ENCODE measurements around the gene AGPAT2.

Gene AGPAT2

DNA sequence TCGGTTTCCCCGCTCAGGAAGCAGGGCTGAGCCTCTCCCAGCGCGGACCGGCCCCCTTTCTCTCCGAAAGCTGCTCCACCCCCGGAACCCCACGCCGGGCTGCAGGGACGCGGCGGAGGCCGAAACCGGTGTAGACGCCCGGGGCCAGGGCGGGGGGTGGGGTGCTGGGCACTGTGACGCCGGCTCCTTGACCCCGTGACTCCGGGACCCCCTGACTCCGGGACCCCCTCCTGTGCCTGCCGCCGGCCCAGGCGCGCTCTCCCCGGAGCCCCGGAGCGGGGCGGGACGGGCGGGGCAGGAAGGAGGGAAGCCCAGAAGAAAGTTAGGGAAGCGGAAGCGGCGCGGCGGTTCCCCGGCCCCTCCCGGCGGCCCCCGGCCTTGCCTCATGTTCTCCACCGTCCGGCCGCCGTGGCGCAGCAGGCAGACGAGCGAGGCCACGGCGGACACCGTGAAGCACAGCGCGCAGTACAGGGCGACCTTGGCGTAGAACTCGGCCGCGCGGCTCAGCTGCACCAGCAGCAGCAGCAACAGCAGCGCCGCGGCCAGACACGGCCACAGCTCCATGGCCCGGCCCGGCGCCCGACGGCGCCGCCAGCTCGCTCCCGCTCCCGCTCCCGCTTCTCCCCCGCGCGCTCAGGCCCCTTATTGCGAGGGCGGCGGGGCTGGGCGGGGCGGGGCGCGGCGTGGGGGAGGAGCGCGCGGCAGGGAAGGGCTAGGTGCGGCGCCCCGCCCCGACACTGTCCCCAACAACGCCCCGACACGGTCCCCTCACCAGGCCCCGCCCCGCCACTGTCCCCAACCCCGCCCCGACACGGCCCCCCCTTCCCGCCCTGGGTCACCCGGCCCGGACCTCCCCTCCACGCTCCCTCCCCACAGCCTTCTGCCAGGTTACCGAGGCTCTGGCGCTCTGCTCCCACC lies at the start of gene AGPAT2:
TSS of gene AGPAT2 (minus strand) at position 664 of the 918 bp plus-strand sequence. CDS start at position 564, 100 bp downstream.
- peak; percentile 84 for DNase-seq (ENCODE audit: low spot score)

DNA sequence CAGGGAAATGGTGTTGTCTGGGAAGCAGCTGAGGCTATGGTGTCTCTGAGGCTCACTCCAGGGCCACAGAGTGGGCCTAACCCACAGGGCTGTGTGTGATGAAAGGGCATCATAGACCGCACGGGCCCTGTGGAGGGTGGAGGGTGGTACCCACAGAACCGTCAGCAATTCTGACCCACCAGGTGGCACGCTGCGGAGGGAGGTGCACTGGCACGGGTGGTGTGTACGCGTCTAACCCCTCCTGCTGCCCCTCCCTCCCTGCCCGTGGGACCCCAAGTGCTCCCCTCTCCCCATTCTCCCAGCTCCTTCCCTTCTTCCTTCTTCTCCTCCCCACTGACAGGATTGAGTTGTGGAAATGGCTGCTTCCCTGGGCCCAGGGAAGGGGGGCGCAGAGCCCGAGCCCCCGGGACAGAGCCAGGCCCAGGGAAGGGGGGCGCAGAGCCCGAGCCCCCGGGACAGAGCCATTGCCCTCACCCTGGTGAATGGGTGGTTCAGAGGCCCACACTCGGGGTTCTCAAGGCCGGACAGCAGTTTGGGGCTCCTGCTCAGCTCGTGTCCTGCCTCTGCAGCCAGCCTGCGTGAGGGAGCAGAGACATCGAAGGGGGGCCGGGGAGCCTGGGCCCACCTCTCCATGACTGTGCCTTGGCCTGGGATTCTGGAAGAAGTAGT lies 48.7 kb upstream of the AGPAT2 start:
- DNase-seq (ENCODE audit: low spot score) = no peak

DNA sequence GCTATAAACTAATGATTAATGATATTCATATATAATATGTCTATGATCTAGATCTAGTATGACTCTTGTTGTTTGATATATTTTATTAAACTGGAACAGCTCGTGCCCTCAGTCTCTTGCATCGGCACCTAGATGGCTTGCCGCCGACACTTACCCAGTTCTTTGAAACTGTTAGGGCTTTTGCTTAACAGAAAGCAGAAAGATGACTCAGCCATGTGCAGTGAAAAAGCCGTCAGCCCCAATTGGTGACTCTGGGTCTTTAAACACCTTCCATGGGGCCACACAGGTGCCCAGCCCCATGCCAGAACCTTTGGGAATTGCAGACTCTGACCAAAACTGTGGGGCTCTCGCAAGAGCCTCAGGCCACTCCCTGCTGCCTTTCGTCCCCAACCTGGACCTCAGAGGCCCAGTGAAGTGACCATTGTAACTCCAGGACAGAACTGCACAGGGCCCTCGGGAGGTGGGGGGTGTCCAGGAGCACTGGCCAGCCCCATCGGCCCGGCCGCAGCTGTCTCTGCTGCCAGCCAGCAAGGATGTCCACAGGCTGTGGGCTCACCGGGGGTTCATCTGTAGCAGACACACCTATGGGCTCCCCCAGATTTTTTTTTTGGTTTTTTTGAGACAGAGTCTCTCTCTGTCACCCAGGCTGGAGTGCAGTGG lies 47.7 kb upstream of the AGPAT2 start:
- DNase-seq (ENCODE audit: low spot score) = no peak

DNA sequence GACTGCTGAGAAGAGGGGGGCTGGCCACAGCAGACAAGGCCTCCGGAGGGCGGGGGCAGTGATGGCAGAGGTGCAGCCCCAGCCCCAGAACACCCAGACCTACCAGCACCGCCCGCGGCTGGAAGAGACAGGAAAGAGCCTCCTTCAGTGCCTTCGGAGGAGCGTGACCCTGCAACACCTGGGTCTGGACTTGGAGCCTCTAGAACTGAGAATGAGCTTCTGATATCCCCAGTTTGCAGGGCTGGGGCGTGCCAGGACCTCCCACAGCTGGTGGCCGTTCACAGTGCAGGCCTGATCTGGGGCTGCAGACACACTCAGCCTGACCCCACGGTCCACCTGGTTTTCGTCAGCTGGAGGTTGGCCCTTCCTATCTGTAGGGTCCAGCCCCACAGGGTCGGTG lies 46.4 kb upstream of the AGPAT2 start:
- no peak for DNase-seq (ENCODE audit: low spot score)

DNA sequence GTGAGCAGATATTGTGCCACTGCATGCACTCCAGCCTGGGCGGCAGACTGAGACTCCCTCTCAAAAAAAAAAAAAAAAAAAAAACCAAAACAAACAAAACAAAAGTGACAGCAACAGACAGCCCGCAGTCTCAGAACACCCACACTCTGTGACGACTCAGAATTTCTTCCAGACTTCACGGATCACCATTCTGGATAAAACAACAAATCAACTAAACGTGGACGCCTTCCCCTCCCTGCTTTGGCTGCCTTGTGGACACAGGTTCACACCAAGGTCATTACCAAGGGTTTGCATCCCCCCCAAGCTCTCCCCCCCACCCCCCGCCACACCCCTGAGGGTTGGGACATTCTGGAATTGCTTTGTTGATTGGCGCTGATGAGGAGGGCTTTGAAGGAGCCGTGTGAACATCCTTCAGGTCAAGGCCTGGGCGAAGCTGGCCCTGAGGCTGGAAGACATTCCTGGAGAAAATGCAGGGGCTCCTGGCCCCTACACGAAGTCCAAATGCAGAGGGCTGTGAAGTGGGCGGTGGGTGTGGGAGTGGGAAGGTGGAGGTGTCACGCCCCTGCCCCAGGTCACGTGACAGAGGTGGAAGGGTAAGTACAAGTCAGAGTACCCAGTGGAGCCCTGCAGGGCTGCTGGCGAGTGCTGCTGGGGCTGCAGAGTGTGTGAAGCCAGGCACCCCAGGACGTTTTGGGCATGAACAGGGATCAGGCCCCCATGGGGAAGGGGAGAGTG lies 45.4 kb upstream of the AGPAT2 start:
- DNase-seq (ENCODE audit: low spot score) = no peak

DNA sequence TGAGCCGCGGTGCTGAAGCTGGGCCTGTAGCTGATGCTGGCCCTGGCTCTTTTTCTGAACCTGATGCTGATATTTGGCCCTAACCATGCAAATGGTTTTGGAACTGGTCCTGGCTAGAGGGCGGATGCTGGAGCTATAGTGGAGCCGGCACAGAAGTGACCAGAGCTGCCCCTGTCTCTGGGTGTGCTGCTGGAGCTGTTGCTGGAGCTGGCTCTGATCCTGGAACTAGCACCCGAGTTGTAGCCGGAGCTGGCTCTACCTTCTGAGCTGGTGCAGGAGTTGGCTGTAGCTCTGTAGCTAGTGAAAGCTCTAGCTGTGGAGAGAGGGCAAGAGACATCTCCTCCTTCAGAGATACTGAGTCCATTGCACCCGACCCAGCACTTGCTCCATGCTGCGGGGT lies 42.7 kb upstream of the AGPAT2 start:
- DNase-seq (ENCODE audit: low spot score) = no peak

DNA sequence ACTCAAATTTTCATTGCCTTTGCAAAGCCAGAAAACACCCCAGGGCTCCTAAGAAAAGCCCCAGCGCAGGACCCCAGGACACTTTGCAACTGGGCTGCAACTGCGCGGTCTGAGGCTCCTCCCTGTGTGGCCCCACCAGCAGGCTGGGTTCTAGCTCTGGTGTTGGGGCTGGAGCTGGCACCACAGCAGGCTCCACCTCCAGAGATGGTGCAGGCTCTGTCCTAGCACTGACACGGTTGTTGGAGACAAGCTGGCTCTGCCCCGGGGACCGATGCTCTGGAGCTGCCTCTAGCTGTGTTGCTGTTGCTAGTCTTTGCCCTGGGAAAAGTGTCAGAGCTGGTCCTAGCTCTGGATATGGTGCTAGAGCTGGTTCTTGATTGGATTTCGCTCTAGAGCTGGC lies 41.9 kb upstream of the AGPAT2 start:
- no peak for DNase-seq (ENCODE audit: low spot score)

DNA sequence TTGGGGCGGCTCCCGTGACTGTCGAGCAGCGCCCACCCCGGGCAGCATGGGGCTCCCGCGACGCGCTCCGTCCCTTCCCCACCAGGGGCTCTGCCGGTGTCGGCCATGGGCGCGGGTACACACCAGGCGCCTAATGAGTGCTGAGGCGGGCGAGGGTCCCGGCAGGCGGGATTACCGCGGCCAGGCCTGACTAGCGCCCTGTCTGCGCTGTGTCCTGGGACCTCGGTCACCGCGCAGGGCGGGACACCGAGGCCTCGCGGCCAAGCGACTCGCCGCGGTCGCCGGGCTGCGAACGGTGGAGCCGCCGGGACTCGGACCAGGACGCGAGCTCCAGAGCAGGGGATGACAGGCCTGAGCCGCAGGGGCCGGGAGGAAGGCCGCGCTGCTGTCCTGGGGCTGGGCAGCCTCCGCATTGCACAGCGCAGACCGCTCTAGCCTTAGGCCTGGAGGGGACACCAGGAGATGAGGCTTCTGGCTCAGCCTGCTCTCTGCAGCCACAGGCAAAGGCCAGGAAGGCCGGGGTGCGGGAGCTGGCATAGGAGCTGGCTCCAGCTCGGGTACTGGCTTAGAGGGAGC lies 41.4 kb upstream of the AGPAT2 start:
- no peak for DNase-seq (ENCODE audit: low spot score)

DNA sequence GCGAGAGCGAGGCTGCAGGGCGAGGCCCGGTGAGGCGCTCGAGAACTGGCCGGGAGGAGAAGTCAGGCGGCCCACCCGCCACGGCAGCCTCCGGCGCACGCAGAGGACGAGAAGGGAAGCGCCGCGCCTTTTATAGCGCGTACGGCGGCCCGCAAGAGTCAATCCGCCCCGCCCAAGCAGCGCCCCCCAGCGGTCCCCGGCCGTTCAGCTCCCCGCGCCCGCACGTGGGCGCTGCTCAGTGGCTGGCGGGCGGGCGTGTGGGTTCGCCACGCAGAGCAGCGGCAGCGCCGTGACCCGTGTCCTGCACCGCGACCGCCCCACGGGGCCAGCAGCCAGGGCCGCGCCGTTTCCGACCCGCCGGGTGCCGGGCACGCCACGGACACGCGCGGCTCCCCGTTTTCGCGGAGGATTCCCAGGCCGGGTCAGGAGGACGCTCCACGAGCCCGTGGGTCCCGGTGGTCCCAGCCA lies 40.9 kb upstream of the AGPAT2 start:
- peak; percentile 90 for DNase-seq (ENCODE audit: low spot score)

DNA sequence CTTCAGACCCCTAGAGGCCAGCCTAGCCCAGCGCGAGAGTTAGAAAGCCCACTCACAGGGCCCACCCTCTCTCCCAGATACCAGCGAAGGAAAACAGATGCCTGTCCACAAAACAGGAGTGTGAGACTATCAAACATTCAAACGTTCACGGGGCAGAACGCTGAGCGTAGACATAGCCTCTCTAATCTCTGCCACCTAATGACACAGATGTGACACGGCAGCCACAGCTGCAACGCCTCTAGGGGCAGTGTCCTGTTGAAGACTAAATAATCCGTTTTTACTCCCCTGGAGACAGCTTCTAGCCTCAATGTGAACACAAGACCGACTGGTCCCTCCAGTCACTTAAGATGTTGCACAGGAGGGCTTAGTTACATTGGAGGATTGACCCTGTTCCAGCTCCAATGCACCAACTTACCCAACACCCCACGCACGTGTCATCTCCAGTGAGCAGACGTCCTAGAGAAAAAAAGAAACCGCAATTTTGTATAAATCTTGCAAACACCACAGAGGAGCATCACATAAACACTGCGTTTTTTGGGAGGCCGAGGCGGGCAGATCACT lies 39.5 kb upstream of the AGPAT2 start:
- no peak for DNase-seq (ENCODE audit: low spot score)

DNA sequence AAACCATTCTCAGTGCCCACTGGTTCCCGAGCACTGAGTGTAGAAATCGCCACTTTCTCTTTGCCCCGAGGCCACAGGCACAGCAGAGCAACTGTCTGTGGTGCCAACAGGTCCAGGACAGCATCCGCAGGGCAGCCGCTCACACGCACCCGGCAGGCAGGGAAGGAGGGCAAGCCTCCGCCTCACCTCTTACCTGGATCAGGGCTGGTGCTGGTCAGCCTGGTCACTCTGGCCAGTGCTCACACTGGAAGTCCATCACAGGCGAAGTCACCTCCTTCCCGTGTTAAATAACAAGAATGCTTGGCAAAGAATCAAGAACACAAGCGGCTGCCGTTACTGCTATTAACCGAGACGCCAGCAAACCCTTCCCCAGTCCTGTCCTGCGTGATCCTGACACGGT lies 38.9 kb upstream of the AGPAT2 start:
- DNase-seq (ENCODE audit: low spot score) = no peak

DNA sequence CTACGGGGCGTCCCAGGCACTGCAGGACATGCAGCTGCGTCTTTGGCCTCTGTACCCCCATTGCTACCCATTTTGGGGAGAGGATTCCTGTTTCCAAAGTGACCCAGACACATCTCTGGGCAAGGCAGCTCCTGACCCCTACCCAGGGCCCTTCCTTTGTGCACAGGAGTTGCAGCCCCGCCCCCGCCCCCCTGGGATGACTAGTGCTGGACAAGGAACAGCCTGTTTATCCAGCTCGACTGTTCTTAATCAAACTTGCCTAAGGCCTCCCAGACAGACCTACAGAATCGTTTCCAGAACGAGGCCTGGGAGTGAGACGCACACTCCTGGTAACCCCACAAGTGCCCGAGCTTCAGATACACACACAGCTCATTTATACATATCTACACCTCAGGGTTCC lies 38.4 kb upstream of the AGPAT2 start:
- DNase-seq (ENCODE audit: low spot score) = no peak

DNA sequence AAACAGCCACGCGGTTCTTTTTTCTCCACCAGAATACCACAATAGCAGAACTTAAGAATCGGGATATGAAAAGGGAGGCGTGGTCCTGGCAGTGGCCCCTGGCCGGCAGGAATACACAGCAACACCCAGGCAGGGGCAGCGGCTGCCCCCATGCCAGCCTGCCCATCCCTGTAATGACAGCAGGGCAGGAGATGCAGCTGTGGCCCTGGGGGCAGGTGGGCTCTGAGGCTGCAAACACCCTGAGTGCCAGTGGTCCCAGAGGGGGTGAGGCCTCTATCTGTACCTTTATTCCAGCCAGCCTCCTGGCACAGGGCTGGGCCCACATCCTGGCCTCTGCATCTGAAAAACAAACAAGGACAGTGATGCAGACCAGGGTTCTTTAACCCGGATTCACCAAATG lies 37.5 kb upstream of the AGPAT2 start:
- no peak for DNase-seq (ENCODE audit: low spot score)

DNA sequence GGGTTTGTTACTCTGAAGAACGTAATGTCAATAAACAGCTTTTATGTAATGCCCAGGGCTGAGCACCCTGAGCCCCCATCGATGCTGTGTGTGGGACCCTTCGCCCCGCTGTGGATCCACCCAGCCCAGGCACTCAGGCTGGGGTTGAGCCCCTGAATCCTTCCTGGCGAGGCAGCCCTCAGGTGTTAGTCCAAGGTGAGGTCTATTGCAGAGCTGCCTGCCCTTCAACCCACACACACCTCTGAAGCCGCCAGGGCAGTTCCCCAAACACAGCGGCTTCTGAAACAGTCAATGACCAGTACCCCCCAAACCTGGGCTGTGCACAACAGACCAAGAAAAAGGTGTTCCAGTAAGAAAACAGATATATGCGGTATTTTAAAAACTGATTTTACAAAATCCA lies 36.7 kb upstream of the AGPAT2 start:
- DNase-seq (ENCODE audit: low spot score) = no peak

DNA sequence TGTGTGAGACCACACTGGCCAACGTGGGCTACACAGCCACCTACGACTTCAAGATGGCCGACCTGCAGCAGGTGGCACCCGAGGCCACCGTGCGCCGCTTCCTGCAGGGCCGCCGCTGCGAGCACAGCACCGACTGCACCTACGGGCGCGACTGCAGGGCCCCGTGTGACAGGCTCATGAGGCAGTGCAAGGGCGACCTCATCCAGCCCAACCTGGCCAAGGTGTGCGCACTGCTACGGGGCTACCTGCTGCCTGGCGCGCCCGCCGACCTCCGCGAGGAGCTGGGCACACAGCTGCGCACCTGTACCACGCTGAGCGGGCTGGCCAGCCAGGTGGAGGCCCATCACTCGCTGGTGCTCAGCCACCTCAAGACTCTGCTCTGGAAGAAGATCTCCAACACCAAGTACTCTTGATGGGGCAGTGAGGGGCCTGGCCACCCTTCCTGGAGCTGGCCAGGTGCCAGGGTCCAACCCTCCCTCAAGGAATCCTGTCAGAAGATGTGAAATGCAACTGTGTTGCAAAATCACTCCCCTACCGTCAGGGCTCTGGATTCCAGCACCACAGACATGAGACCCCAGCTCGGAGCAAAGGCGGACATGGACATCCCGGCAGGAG lies 36.2 kb upstream of the AGPAT2 start:
- no peak for DNase-seq (ENCODE audit: low spot score)

DNA sequence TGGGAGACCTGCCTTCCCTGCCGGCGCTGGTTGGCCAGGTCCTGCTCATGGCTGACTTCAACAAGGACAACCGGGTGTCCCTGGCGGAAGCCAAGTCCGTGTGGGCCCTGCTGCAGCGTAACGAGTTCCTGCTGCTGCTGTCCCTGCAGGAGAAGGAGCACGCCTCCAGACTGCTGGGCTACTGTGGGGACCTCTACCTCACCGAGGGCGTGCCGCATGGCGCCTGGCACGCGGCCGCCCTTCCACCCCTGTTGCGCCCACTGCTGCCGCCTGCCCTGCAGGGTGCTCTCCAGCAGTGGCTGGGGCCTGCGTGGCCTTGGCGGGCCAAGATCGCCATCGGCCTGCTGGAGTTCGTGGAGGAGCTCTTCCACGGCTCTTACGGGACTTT lies 35.7 kb upstream of the AGPAT2 start:
- DNase-seq (ENCODE audit: low spot score) = no peak

DNA sequence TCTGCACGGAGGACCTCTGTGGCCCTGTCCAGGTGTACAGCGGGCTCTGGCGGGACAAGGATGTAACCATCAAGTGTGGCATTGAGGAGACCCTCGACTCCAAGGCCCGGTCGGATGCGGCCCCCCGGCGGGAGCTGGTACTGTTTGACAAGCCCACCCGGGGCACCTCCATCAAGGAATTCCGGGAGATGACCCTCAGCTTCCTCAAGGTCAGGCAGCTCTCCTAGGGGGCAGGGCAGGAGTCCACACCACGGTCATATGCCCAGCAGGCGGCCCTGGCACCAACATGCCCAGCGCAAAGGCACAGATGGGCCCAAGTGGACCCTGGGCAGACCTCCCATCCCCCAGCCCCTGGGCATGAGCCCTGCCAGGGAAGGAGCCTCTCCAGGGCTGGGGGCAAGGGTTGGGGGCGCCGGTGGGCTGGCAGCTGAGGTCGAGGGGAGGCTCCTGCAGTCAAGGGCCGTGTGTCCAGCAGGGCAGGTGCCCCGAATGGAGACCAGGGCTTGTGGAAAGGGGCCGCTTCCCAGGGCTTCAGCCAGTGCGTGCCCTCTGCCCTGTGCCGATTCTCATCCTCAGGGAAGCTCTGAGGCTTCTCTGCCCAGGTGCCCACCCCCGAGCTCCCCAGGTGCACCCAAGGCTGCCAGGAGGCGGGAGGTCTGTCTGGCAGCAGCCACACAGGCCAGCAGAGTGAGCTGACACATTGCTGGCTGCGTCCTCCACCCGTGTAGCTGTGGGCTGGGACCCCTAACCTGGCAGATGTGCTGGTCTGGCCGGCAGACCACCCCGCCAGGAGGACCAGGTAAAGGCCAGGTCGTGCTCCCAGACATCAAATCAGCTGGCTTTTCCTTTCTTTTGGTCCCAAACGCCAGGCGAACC lies 35.1 kb upstream of the AGPAT2 start:
- DNase-seq (ENCODE audit: low spot score) = no peak

DNA sequence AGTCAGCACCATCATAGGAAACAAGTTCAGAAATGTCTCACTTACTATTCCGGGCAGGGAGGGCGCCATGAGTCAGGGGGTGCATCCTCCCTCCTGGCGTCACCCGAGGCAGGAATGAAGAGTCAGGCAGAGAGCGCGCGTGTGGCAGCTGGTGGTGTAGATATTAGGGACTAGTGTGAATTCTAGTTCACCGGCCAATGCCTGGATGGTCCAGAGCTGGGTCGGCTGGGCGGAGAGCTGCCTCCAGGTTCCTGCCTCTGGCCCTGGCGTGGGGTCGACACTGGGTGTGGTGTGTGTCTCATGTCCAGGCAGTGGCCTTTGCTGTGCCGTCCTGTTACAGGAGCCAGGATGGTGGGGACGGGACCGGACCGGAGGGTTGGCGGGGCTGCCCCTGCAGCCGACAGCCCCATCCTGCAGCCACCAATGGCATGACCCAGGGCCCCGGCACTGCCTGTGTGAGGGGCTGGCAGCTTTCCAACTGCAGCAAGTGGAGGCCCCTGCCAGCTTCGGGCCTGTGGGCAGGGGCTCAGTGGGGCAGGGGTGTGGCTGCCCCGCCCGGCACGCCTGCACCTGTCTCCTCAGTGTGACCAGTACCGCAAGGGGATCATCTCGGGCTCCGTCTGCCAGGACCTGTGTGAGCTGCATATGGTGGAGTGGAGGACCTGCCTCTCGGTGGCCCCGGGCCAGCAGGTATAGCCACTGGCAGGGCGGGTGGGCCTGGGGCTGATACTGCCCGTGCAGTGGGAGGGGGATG lies 34.3 kb upstream of the AGPAT2 start:
- DNase-seq (ENCODE audit: low spot score) = no peak

DNA sequence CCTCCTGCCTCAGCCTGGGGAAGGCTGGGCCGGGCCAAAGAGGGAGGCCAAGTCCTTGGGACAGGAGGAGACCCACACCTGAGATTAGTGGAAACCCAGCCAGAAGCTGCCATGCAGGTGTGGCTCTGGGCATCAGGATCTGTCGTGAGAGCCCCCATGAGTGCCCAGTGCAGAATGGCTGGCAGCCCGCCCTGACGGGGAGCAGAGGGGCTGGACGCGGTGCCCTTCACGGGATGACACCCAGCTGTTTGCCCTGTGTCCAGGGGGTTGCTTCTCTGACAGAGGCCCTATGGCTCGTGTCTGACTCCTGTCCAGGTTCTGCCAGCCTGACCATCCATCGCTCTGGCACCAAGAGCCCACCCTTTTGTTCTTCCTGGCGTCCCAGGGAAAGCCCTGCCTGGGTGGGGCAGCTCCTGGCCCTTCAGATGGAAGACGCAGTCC lies 33.7 kb upstream of the AGPAT2 start:
- no peak for DNase-seq (ENCODE audit: low spot score)
